Neutrophil (primary cell): ENCODE results near the gene TSC22D1.

Experiments
- H3K27ac ChIP-seq: fragments of 200-600 bp; sonication (generic); 2 replicates; pipeline ENCODE4 v1.5.1; 2016; ENCODE audit warnings: mild to moderate bottlenecking, moderate library complexity
- H3K27me3 ChIP-seq: fragments of 200-600 bp; sonication (generic); 2 replicates; pipeline ENCODE4 v1.6.0; 2016; ENCODE audit warnings: mild to moderate bottlenecking
- H3K36me3 ChIP-seq: fragments of 200-600 bp; sonication (generic); 2 replicates; pipeline ENCODE4 v1.5.1; 2017
- H3K4me1 ChIP-seq, 2 experiments: fragments of 200-600 bp in 1 of 2; sonication (generic) in 1 of 2; 1 replicate in 1 of 2; 2 replicates in 1 of 2; pipeline versions ENCODE4 v1.5.1 to v1.6.1; 2013 to 2016; ENCODE audit warnings: low read depth in 1 of 2, low read length in 1 of 2, mild to moderate bottlenecking in 1 of 2, moderate library complexity in 1 of 2; ENCODE audit not compliant: control insufficient read depth in 1 of 2, insufficient read depth in 1 of 2
- H3K4me3 ChIP-seq, 2 experiments: fragments of 200-600 bp in 1 of 2; sonication (generic) in 1 of 2; 1 replicate in 1 of 2; 2 replicates in 1 of 2; pipeline ENCODE4 v1.5.1; 2013 to 2016; ENCODE audit warnings: low read depth in 1 of 2, low read length in 1 of 2, mild to moderate bottlenecking in 1 of 2, moderate library complexity in 1 of 2
- H3K9me3 ChIP-seq: fragments of 200-600 bp; sonication (generic); 2 replicates; pipeline ENCODE4 v1.5.1; 2016
- TF ChIP-seq, protein P1 (sequence below): fragments of 200-600 bp; sonication (generic); IDR thresholded peaks from 2 replicates; pipeline ENCODE4 v1.5.1; 2016; ENCODE audit warnings: antibody characterized with exemption

The TSC22D1 gene

DNA sequence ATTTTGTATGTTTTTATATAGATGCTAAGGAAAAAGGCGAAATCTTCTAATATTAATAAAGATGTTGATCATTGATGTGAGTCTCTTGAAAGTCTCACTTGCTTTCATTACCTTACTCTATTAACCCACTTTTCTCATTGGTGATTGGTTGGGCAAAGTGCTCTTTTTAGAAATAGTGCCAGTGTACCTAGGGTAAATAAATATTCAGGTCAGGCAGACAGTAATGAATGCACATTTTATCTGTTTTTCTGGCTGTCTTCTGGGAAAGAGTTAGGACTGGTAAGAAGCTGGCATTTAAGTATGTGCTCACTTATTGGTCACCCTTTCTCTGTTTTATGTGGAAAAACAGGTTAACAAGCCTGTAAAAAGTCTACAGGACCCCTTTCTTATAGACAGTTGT is 191.4 kb downstream of the TSC22D1 start:
- Histone ChIP-seq H3K4me3 (no peak overlapping the region), H3K4me1 (peaks cover 0 to 4% of the 10 kb centered on the region in 2 experiments), H3K9me3 (no peaks in the 10 kb centered on the region), H3K36me3 (no peaks in the 10 kb centered on the region), H3K27me3 (peaks cover 7% of the 10 kb centered on the region), H3K27ac (no peak overlapping the region)
- TF ChIP-seq, protein P1, sequence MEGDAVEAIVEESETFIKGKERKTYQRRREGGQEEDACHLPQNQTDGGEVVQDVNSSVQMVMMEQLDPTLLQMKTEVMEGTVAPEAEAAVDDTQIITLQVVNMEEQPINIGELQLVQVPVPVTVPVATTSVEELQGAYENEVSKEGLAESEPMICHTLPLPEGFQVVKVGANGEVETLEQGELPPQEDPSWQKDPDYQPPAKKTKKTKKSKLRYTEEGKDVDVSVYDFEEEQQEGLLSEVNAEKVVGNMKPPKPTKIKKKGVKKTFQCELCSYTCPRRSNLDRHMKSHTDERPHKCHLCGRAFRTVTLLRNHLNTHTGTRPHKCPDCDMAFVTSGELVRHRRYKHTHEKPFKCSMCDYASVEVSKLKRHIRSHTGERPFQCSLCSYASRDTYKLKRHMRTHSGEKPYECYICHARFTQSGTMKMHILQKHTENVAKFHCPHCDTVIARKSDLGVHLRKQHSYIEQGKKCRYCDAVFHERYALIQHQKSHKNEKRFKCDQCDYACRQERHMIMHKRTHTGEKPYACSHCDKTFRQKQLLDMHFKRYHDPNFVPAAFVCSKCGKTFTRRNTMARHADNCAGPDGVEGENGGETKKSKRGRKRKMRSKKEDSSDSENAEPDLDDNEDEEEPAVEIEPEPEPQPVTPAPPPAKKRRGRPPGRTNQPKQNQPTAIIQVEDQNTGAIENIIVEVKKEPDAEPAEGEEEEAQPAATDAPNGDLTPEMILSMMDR: no peak

DNA sequence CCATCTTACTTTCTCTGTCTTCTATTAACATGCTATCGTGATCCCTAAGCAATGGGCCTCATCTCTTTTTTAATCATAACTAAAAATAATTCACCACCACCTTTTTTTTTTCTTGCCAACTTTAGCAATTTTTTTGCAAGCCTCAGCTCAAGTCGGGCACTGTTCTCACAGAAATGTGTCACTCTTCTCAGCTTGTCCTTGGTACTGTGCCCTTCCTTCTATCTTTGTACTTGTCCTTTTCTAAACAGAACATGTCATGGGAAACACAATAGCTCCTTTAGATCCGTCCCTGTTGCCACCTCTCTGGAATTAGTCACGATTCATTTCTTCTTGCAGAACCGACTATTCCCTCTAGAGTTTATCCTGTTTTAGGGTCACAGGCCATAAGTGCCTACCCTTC is 192.2 kb downstream of the TSC22D1 start:
- Histone ChIP-seq H3K27ac (no peak overlapping the region), H3K4me1 (no peaks in the 10 kb centered on the region), H3K9me3 (no peaks in the 10 kb centered on the region), H3K4me3 (no peak overlapping the region), H3K27me3 (peaks cover 7% of the 10 kb centered on the region), H3K36me3 (no peaks in the 10 kb centered on the region)
- TF ChIP-seq, protein P1: no peak

DNA sequence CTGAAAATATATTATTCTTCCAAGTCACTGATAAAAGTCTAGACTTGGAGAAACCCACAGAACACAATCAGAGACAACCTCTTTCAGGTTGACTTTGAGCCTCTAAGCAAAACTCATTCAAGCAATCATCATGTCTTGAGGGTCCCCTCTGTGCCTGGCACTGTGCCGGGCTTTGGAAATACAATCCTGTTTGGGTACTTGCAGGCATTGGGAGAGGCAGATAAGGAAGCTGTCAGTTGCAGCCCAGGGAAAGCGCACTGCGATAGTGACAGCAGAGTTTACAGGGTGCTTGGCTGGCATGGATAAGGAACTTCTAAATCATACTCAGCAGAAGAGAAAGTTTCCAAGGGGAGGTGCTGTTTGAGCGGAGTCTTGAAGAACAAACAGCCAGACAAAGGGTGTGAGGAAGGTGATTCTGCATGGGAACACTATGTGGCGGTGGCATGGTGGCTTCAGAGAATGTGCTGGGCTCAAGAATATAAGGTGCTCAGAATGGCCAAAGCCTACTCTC is 193.4 kb downstream of the TSC22D1 start:
- H3K36me3 ChIP-seq: no peaks in the 10 kb centered on the region
- TF ChIP-seq, protein P1: no peak
- peaks cover 0 to 4% of the 10 kb centered on the region in 2 experiments for H3K4me1 ChIP-seq
- H3K9me3 ChIP-seq: no peaks in the 10 kb centered on the region
- H3K4me3 ChIP-seq: no peak overlapping the region
- H3K27ac ChIP-seq: no peak overlapping the region
- H3K27me3 ChIP-seq: peaks cover 7% of the 10 kb centered on the region
